Chondrocyte (in vitro differentiated cells): ENCODE data around the gene CDK14. TPM values are rescaled to one million over a fixed set of nuclear protein-coding genes. Genes with fewer than 3 reads are reported as not detected.

Experiments
- DNase-seq: peaks from one replicate; pipeline ENCODE4 v3.0.0; 2021; ENCODE audit warnings: mixed read lengths, low spot score
- H3K27ac Mint-ChIP-seq: one replicate; pipeline ENCODE4 v1.8.0; 2021; ENCODE audit warnings: mild to moderate bottlenecking, moderate library complexity, mixed read lengths; ENCODE audit not compliant: unreplicated experiment
- H3K27me3 Mint-ChIP-seq: 2 replicates; pipeline ENCODE4 v1.8.0; 2021; ENCODE audit warnings: low read depth, mixed read lengths
- H3K36me3 Mint-ChIP-seq: 2 replicates; pipeline ENCODE4 v1.8.0; 2021; ENCODE audit warnings: low read depth, mixed read lengths
- H3K4me1 Mint-ChIP-seq: 2 replicates; pipeline ENCODE4 v1.8.0; 2021; ENCODE audit warnings: low read depth, mild to moderate bottlenecking, mixed read lengths
- H3K4me3 Mint-ChIP-seq: one replicate; pipeline ENCODE4 v1.8.0; 2021; ENCODE audit warnings: mild to moderate bottlenecking, moderate library complexity, mixed read lengths; ENCODE audit not compliant: unreplicated experiment
- H3K9me3 Mint-ChIP-seq: 2 replicates; pipeline ENCODE4 v1.8.0; 2021; ENCODE audit warnings: low read depth, mixed read lengths
- total RNA-seq: library from RNA; stranded (reverse); gene quantifications from 3 replicates; pipeline ENCODE4 v1.2.1, GENCODE V29; 2021
- TF ChIP-seq, protein P1 (sequence below): fragments of 200-600 bp; sonication (generic); IDR thresholded peaks from 2 replicates; pipeline ENCODE4 v1.5.0; 2021; ENCODE audit warnings: antibody characterized with exemption, mild to moderate bottlenecking, moderate library complexity

CDK14 gene
- total RNA-seq, 1 donor from 2014 or later, result 61.4 TPM

DNA sequence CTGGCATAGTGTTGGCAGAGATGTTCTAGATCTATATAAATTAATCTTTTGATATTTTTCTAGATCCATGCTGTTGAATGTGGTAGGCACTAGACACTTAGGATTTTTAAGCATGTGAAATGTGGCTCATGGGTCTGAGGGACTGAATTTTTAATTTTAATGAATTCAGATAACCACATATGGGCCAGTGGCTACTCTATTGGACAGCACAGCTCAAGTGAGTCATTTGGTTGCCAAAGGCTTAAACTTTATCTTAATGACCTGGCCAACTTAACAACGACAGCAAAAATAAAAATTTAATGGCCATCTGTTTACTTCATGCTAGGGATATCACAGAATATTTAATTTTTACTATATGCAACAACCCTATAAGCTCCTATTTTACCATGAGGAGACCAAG lies 61.4 kb downstream of the CDK14 start:
- H3K9me3 Mint-ChIP-seq, result peaks cover 8% of the 10 kb centered on the region
- H3K27me3 Mint-ChIP-seq, result no peaks in the 10 kb centered on the region
- peaks cover 63% of the 10 kb centered on the region for H3K4me1 Mint-ChIP-seq
- H3K36me3 Mint-ChIP-seq, result no peaks in the 10 kb centered on the region
- no peak for DNase-seq
- no peak overlapping the region for H3K27ac Mint-ChIP-seq
- no peak overlapping the region for H3K4me3 Mint-ChIP-seq
- TF ChIP-seq, protein P1, sequence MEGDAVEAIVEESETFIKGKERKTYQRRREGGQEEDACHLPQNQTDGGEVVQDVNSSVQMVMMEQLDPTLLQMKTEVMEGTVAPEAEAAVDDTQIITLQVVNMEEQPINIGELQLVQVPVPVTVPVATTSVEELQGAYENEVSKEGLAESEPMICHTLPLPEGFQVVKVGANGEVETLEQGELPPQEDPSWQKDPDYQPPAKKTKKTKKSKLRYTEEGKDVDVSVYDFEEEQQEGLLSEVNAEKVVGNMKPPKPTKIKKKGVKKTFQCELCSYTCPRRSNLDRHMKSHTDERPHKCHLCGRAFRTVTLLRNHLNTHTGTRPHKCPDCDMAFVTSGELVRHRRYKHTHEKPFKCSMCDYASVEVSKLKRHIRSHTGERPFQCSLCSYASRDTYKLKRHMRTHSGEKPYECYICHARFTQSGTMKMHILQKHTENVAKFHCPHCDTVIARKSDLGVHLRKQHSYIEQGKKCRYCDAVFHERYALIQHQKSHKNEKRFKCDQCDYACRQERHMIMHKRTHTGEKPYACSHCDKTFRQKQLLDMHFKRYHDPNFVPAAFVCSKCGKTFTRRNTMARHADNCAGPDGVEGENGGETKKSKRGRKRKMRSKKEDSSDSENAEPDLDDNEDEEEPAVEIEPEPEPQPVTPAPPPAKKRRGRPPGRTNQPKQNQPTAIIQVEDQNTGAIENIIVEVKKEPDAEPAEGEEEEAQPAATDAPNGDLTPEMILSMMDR, result no peak

DNA sequence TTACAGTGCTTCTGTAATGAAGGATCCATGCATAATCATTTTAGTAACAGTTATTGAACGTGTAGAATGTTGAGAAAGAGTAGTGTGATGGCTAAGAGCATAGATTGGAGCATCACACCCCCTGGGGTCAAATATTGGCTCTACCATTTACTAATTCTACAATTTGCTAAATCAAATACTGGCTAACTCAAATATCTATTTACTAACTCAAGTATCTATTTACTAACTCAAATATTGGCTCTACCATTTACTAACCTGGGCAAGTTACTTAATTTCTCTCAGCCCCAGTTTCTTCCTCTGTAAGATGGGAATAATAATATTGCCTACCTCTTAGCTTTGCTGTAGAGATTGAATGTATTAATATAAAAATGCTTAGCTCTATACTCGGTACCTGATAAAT lies 64.0 kb downstream of the CDK14 start:
- TF ChIP-seq, protein P1, result no peak
- Mint-ChIP-seq H3K4me1 (peaks cover 62% of the 10 kb centered on the region), H3K27me3 (no peaks in the 10 kb centered on the region), H3K9me3 (peaks cover under 1% of the 10 kb centered on the region), H3K36me3 (no peaks in the 10 kb centered on the region), H3K4me3 (no peak overlapping the region), H3K27ac (no peak overlapping the region)
- DNase-seq, result no peak

DNA sequence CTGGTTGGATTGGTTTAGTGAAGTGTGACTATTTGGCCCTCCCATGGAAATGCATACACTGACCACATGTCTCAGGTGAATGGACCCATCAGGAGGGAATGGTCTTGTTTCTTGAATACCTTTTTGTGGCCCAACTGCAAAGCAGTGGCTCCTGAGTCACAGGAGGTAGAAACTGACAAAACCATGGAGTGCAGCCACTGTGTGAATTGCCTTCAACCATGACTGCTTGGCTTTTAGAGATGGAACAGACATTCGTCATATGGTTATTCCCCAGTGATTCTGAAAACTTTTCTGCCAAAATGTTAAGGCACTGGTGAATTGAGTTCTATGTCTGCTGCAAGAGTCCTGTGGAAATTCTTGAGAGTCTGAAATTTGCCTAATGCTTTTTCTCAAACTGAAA lies 64.7 kb downstream of the CDK14 start:
- no peak for DNase-seq
- Mint-ChIP-seq H3K4me3 (no peak overlapping the region), H3K27ac (no peak overlapping the region), H3K9me3 (no peaks in the 10 kb centered on the region), H3K27me3 (no peaks in the 10 kb centered on the region), H3K4me1 (peaks cover 57% of the 10 kb centered on the region), H3K36me3 (no peaks in the 10 kb centered on the region)
- TF ChIP-seq, protein P1, result no peak

DNA sequence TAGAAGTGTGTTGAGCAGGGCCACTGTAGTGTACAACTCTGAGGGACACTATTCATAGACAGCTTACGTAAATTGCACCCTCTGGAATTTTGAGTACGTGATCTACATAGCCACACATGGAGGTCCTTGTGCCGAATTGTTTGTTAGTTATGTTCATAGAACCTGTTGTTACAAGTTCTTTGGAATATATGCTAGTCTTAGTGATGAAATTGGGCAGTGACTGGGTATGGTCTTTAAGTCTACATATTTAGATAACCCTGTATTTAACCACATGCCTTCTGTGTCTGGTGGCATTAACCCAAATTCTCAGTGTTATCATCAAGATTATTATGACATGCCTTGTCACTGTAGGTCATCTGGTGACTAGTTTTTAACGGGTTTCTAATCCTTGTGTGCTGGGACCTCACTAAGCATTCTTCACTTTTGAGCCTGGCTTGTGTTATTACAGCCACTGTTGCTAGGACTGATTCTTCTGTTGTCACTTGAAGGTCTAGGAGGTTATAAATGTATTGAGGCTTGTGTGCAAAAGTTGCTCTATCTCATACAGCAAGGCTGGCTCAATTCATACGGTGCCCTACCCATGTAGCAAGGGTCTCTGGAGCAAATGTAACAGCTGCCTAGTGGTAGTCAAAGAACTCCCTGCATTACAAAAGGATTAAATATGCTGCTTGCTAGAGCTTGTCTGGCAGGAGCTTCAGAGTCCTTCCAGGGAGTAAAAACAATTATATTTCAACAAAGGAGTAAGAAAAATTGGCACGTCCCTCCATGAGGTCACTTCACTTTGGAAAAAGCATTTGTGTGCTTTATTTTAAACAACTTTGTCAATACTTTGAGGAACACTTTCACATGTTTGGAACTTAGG lies 65.4 kb downstream of the CDK14 start:
- Mint-ChIP-seq H3K4me1 (peaks cover 50% of the 10 kb centered on the region), H3K9me3 (no peaks in the 10 kb centered on the region), H3K36me3 (no peaks in the 10 kb centered on the region), H3K27ac (peak overlapping the region; percentile 38), H3K27me3 (no peaks in the 10 kb centered on the region), H3K4me3 (no peak overlapping the region)
- DNase-seq, result no peak
- TF ChIP-seq, protein P1, result no peak

DNA sequence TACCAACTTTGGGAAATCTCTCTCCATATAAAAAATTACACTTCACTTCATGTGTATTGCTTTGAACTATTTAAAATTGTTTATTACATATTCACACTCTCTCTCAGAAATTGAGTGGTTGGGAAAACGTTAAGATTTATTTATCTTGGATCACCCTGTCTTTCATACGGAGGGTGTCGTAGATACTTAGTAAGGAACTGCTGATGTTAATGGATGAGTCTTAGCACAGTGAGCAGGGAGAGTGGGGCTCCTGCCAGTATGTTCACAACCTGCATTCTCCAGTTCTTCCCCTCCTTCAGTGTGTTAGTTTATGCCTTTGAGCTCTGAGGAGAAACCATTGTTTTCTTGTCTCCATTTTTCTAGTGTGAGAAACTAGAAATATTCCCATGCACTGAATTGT lies 67.1 kb downstream of the CDK14 start:
- no peak for DNase-seq
- H3K27ac Mint-ChIP-seq, result peak overlapping the region; percentile 76

More for the DNA sequence above, 67.1 kb downstream of the CDK14 start:
- no peaks in the 10 kb centered on the region for H3K27me3 Mint-ChIP-seq
- H3K36me3 Mint-ChIP-seq, result no peaks in the 10 kb centered on the region
- peaks cover 48% of the 10 kb centered on the region for H3K4me1 Mint-ChIP-seq
- no peak overlapping the region for H3K4me3 Mint-ChIP-seq
- no peaks in the 10 kb centered on the region for H3K9me3 Mint-ChIP-seq
- TF ChIP-seq, protein P1, result no peak
